NCI-H1436 (cell line): ENCODE measurements around the gene ENOX2.
A peak's percentile ranks its signal among the peaks of the same experiment; 100 is the strongest.
"Not testable (repeated sequence)": the region's sequence is repeated elsewhere in the genome, so short reads cannot be mapped to it uniquely, and the experiment has no call there.

Experiments used
- DNase-seq: peaks from one replicate; lab custom pipeline; 2025; lab: John Stamatoyannopoulos, UW

ENOX2 gene, protein sequence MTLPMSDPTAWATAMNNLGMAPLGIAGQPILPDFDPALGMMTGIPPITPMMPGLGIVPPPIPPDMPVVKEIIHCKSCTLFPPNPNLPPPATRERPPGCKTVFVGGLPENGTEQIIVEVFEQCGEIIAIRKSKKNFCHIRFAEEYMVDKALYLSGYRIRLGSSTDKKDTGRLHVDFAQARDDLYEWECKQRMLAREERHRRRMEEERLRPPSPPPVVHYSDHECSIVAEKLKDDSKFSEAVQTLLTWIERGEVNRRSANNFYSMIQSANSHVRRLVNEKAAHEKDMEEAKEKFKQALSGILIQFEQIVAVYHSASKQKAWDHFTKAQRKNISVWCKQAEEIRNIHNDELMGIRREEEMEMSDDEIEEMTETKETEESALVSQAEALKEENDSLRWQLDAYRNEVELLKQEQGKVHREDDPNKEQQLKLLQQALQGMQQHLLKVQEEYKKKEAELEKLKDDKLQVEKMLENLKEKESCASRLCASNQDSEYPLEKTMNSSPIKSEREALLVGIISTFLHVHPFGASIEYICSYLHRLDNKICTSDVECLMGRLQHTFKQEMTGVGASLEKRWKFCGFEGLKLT

DNA sequence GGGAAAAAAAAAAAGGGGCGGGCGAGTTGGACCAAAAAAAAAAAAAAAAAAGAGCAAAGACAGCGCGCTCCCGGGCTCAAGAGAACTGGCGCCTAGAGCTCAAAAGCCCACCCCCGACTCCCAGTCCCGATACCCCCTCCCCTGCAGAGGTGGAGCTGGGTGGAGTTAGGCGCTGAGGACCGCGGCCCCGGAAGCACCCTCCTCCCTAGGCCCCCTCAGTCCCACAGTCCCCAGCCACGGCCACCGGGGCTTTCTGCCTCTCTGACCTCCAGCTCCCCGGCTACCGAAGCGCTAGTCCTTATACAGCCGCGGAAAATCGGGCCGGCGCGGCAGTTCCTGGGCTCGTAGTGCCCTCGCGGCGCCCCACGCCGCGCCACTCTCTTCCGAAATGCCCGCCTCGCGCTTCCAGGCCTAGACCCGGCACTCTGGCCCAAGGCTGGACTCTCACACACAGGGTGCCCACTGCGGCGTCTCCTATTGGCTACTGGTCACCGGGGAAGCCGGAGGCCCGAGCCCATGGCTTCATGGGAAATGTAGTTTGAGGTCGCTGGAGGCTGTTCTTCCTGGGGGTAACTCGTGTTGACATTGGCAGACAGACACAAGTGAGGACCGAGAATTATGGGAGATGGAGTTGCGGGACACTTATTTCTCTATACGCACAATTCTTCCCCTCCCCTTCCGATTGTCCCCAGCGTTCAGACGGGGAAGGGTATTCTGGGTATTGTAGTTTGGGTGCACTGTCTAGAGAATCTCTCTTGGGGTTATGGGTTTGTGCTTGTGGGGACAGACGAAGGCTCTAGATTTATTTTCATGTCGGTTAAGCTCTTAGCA is at the start of gene ENOX2:
ENOX2 (minus strand) TSS at position 427 of the 831 bp plus-strand sequence. CDS start 199,993 bp downstream, outside the sequence.
- DNase-seq = peak; percentile 97

DNA sequence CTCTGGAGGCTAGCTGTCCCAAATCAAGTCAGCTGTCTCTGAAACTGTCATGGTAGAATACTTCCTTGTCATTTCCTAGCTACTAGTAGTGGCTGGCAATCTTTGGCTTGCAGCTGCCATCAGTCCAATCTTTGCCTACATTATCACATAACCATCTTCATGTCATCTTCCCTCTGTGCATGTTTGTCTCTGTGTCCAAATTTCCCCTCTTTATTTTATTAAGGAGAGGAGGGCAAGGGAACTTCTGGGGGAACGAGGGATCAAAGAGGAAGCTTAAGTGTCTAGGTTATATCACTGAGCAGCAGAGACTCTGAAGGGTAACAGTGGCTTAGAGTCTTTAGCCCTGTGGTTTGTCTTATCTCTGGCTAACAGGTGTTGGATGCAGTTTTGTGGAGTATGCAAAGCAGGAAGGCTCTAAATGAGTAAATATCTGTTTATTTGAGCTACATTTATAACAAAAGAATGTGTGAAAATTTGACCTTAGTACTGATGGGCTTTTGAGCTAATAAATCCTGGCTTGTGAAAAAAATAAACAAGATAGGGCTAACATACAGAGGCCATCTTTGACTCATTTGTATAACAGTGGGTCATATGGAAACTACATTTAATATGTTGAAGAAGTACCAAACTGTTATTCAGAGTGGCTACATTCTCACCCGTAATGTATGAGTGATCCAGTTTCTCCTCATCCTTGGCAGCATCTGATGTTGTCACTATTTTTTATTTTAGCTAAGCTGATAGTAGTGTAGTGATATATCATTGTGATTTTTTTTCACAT is 49.4 kb upstream of the ENOX2 start:
- no peak for DNase-seq

DNA sequence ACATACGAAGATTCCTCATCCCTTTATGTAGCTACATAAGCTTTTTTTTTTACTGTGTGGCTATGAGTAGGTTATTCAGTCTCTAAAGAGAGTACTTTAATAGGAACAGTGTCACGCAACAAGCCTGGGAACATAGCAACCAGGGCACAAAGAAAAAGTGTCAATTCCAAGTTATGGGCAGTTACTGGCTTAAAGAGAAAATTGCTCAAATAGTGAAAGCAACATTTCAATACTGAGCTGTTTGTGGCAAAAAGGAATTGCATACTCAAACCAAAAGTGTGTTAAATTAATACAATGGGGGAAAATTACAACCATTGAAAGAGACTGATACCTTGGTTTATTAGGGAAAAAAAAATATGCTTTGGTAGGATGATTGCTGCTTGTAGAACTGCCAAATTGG is 41.2 kb upstream of the ENOX2 start:
- DNase-seq = no peak

DNA sequence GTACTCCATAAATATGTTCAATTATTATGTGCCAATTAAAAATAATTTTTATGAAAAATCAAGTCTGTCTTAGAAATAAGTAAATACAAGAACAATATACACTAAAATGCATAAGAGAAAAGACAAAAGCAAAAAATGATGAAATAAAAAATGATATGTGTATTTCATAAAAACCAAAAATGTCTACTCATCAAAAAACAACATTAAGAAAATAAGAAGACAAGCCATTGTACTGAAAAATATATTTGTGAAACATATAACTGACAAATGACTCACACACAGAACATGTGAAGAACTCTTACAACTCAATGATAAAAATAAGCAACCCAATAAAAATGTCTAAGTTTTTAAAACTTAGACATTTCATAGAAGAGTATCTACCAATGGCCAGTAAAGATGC is 34.1 kb upstream of the ENOX2 start:
- DNase-seq = no peak

DNA sequence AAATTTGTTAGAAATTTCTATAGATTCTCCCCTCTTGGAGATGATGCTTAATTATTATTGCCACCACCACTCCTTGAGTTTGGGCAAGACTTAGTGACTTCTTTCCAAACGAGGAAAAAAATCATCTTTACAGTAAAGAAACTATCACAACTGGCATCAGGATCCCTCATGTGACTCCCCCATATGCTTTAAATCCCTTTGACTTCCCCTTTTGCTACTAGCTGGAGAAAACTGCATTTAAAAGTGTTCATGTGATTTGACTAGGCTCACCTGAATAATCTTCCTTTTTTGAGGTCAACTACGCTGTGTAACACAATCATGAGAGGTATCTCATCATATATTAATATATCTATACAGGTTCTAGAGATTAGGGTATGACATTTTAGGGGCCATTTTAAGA is 30.3 kb upstream of the ENOX2 start:
- no peak for DNase-seq

DNA sequence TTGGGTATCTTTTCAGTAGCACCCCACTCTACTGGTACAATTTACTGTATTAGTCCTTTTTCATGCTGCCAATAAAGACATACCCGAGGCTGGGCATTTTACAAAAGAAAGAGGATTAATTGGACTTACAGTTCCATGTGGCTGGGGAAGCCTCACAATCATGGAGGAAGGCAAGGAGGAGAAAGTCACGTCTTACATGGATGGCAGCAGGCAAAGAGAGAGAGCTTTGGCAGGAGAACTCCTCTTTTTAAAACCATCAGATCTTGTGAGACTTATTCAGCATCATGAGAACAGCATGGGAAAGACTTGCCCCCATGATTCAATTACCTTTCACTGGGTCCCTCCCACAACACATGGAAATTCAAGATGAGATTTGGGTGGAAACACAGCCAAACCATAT is 17.4 kb upstream of the ENOX2 start:
- not testable (repeated sequence) for DNase-seq

DNA sequence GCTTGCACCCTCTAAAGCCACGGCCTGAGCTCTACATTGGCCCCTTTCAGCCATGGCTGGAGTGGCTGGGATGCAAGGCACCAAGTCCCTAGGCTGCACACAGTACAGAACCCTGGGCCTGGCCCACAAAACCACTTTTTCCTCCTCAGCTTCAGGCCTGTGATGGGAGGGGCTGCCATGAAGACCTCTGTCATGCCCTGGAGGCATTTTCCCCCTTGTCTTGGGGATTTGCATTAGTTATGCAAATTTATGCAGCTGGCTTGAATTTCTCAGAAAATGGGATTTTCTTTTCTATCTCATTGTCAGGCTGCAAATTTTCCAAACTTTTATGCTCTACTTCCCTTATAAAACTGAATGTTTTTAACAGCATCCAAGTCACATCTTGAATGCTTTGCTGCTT is 16.7 kb upstream of the ENOX2 start:
- not testable (repeated sequence) for DNase-seq

DNA sequence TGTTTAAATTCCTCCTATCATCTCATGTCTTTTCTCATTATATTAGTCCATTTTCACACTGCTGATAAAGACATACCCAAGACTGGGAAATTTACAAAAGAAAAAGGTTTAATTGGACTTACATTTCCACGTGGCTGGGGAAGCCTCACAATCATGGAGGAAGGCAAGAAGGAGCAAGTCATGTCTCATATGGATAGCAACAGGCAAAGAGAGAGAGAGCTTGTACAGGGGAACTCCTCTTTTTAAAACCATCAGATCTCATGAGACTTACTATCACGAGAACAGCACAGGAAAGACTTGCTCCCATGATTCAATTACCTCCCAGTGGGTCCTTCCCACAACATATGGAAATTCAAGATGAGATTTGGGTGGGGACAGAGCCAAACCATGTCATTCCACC is 15.5 kb upstream of the ENOX2 start:
- not testable (repeated sequence) for DNase-seq

DNA sequence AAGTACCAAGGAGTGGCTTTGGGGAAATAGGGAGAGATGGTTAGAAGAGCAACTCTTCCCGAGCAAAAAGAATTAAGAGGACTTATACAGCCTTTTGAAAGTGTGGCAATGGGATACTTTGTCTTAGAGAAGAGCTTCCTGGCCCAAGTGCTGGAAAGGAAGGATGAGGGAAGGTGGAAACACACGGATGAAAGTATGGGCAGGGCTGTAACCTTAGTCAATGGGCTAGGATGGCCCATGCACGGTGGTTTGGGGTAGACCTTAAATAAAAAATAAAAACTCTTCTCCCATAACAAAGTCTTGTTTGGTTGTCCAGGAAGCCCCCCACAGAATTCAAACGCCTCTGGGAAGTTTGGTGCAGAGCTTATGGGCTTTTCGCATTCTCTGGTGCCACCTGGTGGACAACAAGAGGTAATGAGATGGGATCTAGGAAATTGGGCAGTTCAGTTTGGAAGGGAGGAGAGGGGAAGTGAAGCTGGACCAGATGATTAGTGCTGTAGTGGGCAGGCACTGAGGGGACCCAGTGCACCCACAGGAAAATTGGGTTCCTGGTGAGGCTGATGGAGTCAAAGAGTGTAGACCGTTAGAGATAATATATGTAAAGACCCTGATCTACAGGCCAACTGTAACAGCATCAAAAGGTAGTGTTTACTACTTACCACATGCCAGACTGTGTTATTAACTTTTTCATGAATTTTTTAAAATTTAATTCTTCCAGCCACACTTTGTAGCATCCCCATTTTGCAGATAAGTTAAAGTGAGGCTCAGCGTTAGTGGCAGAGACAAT is 13.8 kb upstream of the ENOX2 start:
- DNase-seq = peak; percentile 57

DNA sequence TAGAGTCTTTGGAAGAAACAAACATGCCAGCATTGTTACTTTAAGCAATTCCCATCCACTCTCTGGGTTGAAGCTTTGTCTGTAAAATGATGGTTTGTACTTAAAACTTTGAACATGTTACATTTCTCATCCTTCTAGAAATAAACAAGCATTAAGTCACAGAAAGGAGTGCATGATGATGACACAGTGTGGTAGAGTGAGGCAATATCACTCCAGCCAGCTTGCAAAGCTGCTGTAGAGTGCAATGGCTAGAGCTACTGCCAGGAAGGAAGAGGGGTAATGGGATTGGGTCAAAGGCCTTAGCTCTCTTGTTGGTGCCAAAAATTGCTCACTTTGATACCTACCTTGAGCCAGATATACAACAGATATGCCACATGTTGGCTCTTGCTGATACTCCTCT is 12.3 kb upstream of the ENOX2 start:
- DNase-seq = no peak

DNA sequence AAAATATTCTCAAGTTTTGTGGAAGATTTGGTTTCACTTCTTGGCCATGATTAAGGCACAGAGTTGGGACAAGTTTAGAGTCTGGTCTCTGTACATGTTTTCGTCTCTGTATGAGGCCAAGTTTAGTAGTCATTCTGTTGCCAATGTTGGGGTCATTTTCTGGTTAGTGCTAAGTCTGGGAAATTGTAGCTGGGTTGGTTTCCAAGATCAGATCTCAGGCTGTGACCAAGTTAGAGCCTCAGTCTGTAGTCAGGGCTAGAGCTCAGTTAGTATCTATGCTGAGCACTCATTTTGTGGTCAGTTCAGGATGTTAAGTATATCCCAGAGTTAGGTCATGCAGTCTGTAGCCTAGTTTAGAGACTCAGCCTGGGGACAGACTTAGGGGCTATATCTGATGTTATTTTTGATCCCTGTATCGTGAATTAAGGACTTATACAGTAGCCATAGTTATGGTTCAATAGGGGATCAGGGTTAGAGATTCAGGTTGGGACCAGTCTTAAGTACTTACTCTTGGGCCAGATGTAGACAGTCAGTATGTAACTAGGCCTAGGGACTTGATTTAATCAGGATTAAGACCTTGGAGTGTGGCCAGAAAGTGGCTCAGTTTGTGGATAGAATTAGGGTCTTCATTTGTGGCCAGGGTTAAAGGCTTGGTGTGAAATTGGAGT is 6.6 kb upstream of the ENOX2 start:
- DNase-seq = no peak

DNA sequence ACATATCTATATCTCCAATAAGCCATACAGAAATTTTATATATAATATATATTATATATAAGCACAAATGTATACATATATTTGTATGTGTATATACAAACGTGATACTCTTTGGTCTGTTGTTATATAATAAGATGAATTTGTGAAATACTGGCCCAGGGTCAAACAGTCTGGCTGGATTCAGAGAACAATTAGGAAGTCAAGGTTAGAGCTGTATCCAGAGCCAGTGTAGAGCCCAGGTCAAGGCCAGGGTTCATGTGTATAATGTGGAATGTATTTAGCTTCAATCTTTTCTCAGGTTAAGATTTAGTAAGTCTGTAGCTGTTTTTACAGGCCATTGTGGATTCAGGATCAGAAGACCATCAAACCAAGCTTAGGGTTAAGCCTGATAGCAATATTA is 3.8 kb upstream of the ENOX2 start:
- no peak for DNase-seq

DNA sequence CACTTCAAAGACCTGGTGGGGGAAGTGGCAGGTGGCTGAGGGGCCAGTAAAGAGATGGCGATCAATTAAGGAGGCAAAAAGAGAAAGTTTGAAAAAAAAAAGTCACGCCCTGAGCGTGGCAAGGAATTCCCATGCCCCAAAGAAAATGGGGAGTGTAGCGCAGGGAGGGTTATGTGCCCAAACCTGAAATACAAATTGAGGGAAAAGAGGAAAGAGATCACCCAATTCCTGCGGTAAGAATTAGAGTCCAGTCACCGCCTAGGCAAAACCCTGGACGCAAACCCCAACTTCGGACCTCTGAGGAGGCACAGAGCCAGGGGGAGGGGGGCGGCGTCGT is 595 bp downstream of the ENOX2 start:
- DNase-seq = no peak

DNA sequence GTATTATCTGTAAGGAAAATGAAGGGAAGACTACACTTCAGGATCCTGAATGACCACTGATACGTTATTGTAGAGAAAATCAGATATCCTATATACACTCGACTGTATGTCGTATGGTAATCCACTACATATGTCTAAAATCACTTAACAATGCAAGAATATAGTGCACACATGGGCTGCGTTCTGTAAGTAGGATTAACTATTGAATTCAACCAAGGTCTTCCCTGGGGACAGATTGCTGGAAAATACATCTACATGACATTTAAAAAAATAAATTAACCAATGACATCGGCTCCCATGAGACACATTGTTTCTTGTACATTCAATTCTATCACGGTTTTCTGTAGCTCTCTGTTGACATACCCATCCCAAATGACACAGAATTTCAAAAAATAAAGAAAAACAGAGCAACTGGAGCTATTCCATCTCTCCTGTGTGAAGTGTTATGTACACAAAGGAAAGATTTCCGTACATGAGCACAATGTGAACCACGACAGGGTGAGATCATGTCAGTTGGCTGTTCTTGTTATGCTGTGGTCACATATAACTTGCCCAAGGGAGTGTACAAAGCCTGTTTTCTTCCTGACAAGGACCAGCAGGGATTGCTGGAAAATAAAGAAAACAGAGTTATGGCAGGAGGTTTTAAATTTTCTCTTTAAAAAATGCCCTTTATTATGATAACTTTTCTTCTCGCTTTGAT is 6.1 kb downstream of the ENOX2 start:
- no peak for DNase-seq

DNA sequence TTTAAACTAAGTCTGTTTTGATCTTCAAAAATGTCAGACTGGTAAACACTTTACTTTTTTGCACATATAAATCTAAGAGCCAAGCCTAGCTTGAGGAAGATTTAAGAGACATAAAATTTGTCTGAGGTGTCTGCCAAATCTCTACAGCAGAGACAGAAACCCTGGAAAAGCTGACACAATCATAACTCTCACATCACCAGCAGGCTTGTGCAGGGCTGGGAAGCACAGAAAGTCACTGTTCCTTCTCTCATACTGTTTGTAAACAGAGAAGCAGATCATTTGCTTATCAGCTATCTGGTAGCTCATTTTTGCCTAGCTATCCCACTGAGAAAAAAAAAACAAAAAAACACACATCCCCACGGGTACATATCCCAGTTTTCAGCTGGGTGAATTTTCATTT is 7.0 kb downstream of the ENOX2 start:
- no peak for DNase-seq

DNA sequence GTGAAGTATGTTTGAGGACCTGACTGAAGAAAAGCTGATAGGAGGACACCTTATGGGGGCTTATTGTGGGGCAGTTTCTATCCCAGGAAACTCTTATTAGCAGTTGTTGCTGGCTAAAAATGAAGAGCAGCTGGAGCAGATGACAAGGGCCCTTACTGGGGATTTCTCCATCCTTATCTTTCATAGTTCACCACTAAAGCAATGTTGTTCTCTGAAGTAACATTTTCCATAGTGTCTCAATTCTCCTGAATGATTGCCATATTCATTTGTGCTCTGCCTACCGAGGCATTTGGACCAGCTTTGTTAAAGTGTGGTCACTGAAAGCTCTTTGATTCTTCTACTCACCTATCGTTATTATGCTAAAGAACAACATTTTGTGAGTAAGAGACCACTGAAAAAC is 7.7 kb downstream of the ENOX2 start:
- no peak for DNase-seq

DNA sequence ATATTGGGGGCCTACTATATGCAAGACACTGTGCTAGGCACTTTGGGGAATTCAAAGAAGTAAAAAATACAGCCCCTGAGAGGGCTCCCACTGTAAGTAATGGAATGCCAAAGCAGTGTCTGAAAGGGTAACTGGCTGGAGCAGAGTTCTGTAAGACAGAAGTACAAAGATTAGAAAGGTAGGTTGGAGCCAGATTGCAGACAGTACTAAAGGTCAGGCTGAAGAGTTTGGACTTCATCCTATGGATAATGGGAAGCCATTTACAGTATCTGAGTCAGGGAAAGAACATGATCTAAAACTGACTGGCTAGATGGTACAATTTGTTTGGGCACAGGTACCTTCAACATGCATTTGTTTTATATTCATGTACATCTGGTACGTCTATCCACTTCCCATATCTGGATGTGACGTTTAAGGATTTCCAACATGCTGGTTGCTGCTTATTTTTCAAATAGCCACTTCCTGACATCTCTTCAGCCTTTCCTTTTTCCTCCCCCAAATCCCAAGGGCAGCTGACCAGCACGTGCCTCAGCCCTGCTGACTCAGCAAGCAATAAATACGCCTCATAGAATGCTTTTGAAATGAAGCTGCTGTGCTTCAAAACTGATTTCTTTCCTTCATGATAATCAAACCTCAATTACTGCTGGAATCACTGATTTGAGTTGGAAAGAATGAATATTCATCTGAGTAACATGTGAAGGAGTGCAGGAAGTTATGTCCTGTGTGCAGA is 9.5 kb downstream of the ENOX2 start:
- DNase-seq = no peak

DNA sequence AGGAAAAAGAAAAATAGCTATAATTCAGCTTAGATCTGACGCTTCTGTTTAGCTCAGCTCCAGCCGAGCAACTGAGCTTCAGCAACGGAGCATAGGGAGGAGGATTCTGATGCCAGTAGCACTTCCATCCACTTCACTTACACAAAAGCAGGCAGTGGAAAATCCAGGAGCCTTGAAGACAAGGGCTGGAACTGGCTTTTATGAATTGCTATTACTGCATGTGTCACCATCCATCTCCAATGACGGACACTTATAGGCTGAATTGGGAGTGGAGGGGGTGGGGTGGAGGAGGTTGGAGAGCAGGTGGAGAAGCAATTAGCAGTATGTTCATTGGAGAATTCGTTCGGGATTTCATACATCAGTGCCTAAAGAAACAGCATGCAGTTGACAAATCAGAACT is 15.6 kb downstream of the ENOX2 start:
- DNase-seq = peak; percentile 63

DNA sequence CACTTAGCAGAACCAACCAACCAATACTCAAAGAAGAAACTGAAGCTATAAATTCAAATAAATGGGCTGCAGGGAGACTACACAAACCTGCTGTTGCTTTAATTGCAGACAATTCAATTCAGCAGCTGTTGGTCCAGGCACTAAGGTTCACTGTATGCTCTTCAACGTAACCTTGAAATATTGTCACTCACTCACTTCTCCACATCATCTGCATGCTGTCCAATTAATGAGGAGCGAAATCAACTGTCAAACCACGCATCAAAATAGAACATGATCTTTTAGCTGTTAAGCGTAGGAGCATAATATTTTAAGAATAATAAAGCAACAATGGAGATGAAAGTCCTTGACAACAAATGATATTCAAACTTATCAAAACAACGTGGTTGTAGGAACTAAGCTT is 17.0 kb downstream of the ENOX2 start:
- no peak for DNase-seq

DNA sequence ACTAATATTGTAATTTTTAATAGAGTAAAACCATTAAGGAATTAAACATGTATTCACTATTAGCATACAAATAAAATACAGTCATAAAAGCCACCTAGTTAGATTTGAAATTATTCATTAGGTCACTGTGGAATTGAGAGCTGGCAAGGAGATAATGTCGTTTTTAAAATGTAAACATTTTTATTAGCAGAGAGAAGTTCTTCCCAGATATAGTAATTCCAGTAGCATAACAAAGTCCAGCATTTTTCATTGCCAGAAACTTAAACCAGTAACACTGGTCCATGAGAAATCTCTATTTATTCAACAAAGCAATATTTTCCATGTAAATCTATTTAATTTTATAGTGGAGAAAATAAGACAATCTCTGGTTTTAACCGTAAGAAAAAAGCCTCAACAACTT is 17.5 kb downstream of the ENOX2 start:
- DNase-seq = no peak
